Natural killer cell (primary cell): ENCODE measurements around the gene CHGA. TPM values are rescaled to one million over a fixed set of nuclear protein-coding genes. Genes with fewer than 3 reads are reported as not detected.

Experiments used
- ATAC-seq, 3 donors: fragments of 150-1000 bp in 2 of 3; fragments of 200-7000 bp in 1 of 3; cut with Tn5 transposase; 1 replicate in 1 of 3; 2 replicates in 2 of 3; pipeline ENCODE4 v1.10.0; 2021; ENCODE audit warnings: mild to moderate bottlenecking in 2 of 3, moderate library complexity in 2 of 3
- DNase-seq, 2 donors: peaks; one replicate each; pipeline versions ENCODE4 v3.0.0 to v3.0.0-alpha.2; 2013 to 2021; ENCODE audit warnings: mixed read lengths in 1 of 2
- H3K27ac ChIP-seq: one replicate; pipeline ENCODE4 v1.5.1; 2013; ENCODE audit warnings: mild to moderate bottlenecking, low read length
- H3K27me3 ChIP-seq: one replicate; pipeline ENCODE4 v1.6.1; 2013; ENCODE audit warnings: low read length; ENCODE audit not compliant: control insufficient read depth, insufficient read depth
- H3K36me3 ChIP-seq: one replicate; pipeline ENCODE4 v1.6.1; 2013; ENCODE audit warnings: low read length; ENCODE audit not compliant: control insufficient read depth, insufficient read depth
- H3K4me1 ChIP-seq: one replicate; pipeline ENCODE4 v1.6.1; 2013; ENCODE audit warnings: low read length; ENCODE audit not compliant: control insufficient read depth, insufficient read depth
- H3K4me3 ChIP-seq: one replicate; pipeline ENCODE4 v1.5.1; 2013; ENCODE audit warnings: low read length
- H3K9me3 ChIP-seq: one replicate; pipeline ENCODE4 v1.6.1; 2013; ENCODE audit warnings: low read length; ENCODE audit not compliant: control insufficient read depth, insufficient read depth
- H3K27ac Mint-ChIP-seq, 2 donors: one replicate each; pipeline ENCODE4 v1.8.0; 2022; ENCODE audit warnings: mild to moderate bottlenecking in 2 of 2, mixed read lengths in 2 of 2, moderate library complexity in 1 of 2
- H3K27me3 Mint-ChIP-seq, 2 donors: one replicate each; pipeline ENCODE4 v1.8.0; 2022; ENCODE audit warnings: low read depth in 2 of 2, mixed read lengths in 2 of 2
- H3K36me3 Mint-ChIP-seq: one replicate; pipeline ENCODE4 v1.8.0; 2022; ENCODE audit warnings: mixed read lengths
- H3K4me1 Mint-ChIP-seq, 2 donors: one replicate each; pipeline ENCODE4 v1.8.0; 2022; ENCODE audit warnings: mixed read lengths in 2 of 2
- H3K4me3 Mint-ChIP-seq: one replicate; pipeline ENCODE4 v1.8.0; 2022; ENCODE audit warnings: mild to moderate bottlenecking, moderate library complexity, mixed read lengths
- H3K9me3 Mint-ChIP-seq, 2 donors: one replicate each; pipeline ENCODE4 v1.8.0; 2022; ENCODE audit warnings: mixed read lengths in 2 of 2
- CTCF ChIP-seq: fragments of 200-600 bp; IDR thresholded peaks from one replicate; pipeline ENCODE4 v1.8.0; 2022; ENCODE audit warnings: antibody characterized with exemption
- WGBS: methylation state at CpG from one replicate; pipeline ENCODE4 v1.1.7; 2013; ENCODE audit warnings: missing lambda C conversion rate; ENCODE audit not compliant: insufficient coverage; 5-methylcytosine and 5-hydroxymethylcytosine counted together
- intact Hi-C: fragments of 100-400 bp; cut with micrococcal nuclease; formaldehyde crosslinking; loops from one replicate; pipeline ENCODE4 v1.14.2; 2022
- total RNA-seq, 4 donors: library from RNA; stranded (reverse); fragments of 120-200 nt in 1 of 4; gene quantifications; one replicate each; pipeline versions ENCODE4 v1.2.3 to v1.2.4, GENCODE V29; 2013 to 2022

Gene CHGA
- total RNA-seq, 3 donors from 2014 or later (not counting 1 experiment from before 2014, with no cell fraction given), result not detected

GRCh38 chr14:92938890-92939671 is 16.1 kb downstream of the CHGA start:
- no peak for TF ChIP-seq CTCF
- Histone ChIP-seq H3K27ac (no peak overlapping the region), H3K4me1 (no peaks in the 10 kb centered on the region), H3K27me3 (no peaks in the 10 kb centered on the region), H3K4me3 (no peak overlapping the region), H3K9me3 (no peaks in the 10 kb centered on the region), H3K36me3 (peaks cover 28% of the 10 kb centered on the region)
- Mint-ChIP-seq H3K4me1 (no peaks in the 10 kb centered on the region), H3K27ac (no peak overlapping the region), H3K9me3 (no peaks in the 10 kb centered on the region), H3K36me3 (no peaks in the 10 kb centered on the region), H3K27me3 (no peaks in the 10 kb centered on the region), H3K4me3 (no peak overlapping the region)
- intact Hi-C loops, result no loop called here
- DNase-seq (no peak), ATAC-seq (no peak)
- WGBS, result 92% methylated on average over 27 of the region's 27 CpGs

- H3K9me3 Mint-ChIP-seq, result no peaks in the 10 kb centered on the region
- H3K36me3 Mint-ChIP-seq, result no peaks in the 10 kb centered on the region
- DNase-seq, result no peak
- H3K27ac Mint-ChIP-seq, result no peak overlapping the region
- Histone ChIP-seq H3K36me3 (peaks cover 32% of the 10 kb centered on the region), H3K27ac (no peak overlapping the region), H3K4me1 (no peaks in the 10 kb centered on the region), H3K4me3 (no peak overlapping the region), H3K9me3 (no peaks in the 10 kb centered on the region), H3K27me3 (no peaks in the 10 kb centered on the region)
- ATAC-seq, result no peak
- TF ChIP-seq CTCF, result no peak
- H3K4me3 Mint-ChIP-seq, result no peak overlapping the region
- H3K27me3 Mint-ChIP-seq, result no peaks in the 10 kb centered on the region
- H3K4me1 Mint-ChIP-seq, result peaks cover 0 to 6% of the 10 kb centered on the region in 2 donors
- intact Hi-C loops, result no loop called here
- 91% methylated on average over 12 of the region's 12 CpGs for WGBS
These were observed 16.7 kb downstream of the CHGA start for GRCh38 chr14:92939699-92940098.

GRCh38 chr14:92940543-92940942 is 17.6 kb downstream of the CHGA start:
- no peak for ATAC-seq
- Mint-ChIP-seq H3K9me3 (no peaks in the 10 kb centered on the region), H3K4me3 (no peak overlapping the region), H3K27ac (no peak overlapping the region), H3K36me3 (no peaks in the 10 kb centered on the region), H3K27me3 (no peaks in the 10 kb centered on the region), H3K4me1 (peaks cover 0 to 9% of the 10 kb centered on the region in 2 donors)
- Histone ChIP-seq H3K4me1 (no peaks in the 10 kb centered on the region), H3K9me3 (no peaks in the 10 kb centered on the region), H3K36me3 (peaks cover 38% of the 10 kb centered on the region), H3K4me3 (no peak overlapping the region), H3K27ac (no peak overlapping the region), H3K27me3 (no peaks in the 10 kb centered on the region)
- no peak for DNase-seq
- TF ChIP-seq CTCF, result no peak
- intact Hi-C loops, result no loop called here
- 95% methylated on average over 11 of the region's 11 CpGs for WGBS

GRCh38 chr14:92941531-92941930 is 18.6 kb downstream of the CHGA start:
- H3K27ac ChIP-seq, result no peak overlapping the region
- peaks cover 41% of the 10 kb centered on the region for H3K36me3 ChIP-seq
- 97% methylated on average over 30 of the region's 30 CpGs for WGBS
- H3K27ac Mint-ChIP-seq, result no peak overlapping the region
- peaks cover 0 to 9% of the 10 kb centered on the region in 2 donors for H3K4me1 Mint-ChIP-seq
- ATAC-seq (no peak), DNase-seq (no peak)
- H3K9me3 ChIP-seq, result no peaks in the 10 kb centered on the region
- H3K4me1 ChIP-seq, result no peaks in the 10 kb centered on the region
- no peaks in the 10 kb centered on the region for H3K27me3 ChIP-seq
- H3K27me3 Mint-ChIP-seq, result no peaks in the 10 kb centered on the region
- no peaks in the 10 kb centered on the region for H3K9me3 Mint-ChIP-seq
- no peak overlapping the region for H3K4me3 Mint-ChIP-seq
- H3K36me3 Mint-ChIP-seq, result no peaks in the 10 kb centered on the region
- intact Hi-C loops, result no loop called here
- H3K4me3 ChIP-seq, result no peak overlapping the region
- TF ChIP-seq CTCF, result no peak
